GM19043 (cell line): Measurements from ENCODE around the gene SLC4A2.
"Not testable (repeated sequence)": the region's sequence is repeated elsewhere in the genome, so short reads cannot be mapped to it uniquely, and the experiment has no call there.

Experiments
- ATAC-seq: cut with Tn5 transposase; IDR thresholded peaks from one replicate; pipeline ENCODE4 v1.9.1; 2021; ENCODE audit warnings: low read depth; ENCODE audit not compliant: unreplicated experiment

The SLC4A2 gene

DNA sequence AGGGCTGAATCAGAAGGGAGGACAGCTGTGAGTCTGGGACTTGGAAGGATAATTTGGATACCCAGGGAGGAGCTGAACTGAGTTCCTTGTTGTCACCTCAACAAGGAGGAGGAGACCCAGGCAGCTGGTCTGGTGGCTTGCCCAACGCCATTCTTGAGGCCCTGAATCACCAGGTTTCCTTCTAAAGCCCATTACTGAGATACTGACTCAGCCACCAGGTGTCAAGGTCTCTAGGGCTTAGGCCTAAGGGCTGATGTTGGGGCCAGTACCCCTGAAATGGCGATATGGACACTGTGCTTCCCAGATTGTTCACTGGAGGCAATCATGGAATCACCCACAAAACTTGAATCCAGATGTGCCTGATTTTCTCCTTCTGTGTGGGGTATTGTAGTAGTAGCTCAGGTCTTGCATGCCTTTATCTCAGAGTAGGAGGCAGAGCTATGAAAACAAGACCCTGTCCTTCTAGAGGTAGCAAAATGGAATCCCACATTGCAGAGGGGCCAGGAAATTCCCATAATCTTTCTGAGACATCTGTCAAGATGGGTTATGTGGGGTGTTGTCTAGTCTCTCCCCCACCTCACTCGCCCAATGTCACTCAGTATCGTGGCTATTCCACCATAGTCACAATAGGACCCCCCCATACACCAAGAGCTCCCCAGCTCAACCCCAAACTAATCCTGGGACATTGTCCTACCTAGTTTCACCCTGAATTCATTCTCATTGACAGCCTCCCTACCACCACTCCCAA lies 33.3 kb upstream of the SLC4A2 start:
- ATAC-seq = no peak

- not testable (repeated sequence) for ATAC-seq
These were observed 32.3 kb upstream of the SLC4A2 start for GRCh38 chr7:151026771-151027727.

GRCh38 chr7:151027728-151028130 lies 31.7 kb upstream of the SLC4A2 start:
- peak; percentile 1 for ATAC-seq

GRCh38 chr7:151028131-151028947 lies 31.1 kb upstream of the SLC4A2 start, which contains the start of gene ABCB8:
TSS of gene ABCB8 (plus strand) at chr7:151028450. CDS start at chr7:151028516, 66 bp downstream.
- ATAC-seq = peak; percentile 93

DNA sequence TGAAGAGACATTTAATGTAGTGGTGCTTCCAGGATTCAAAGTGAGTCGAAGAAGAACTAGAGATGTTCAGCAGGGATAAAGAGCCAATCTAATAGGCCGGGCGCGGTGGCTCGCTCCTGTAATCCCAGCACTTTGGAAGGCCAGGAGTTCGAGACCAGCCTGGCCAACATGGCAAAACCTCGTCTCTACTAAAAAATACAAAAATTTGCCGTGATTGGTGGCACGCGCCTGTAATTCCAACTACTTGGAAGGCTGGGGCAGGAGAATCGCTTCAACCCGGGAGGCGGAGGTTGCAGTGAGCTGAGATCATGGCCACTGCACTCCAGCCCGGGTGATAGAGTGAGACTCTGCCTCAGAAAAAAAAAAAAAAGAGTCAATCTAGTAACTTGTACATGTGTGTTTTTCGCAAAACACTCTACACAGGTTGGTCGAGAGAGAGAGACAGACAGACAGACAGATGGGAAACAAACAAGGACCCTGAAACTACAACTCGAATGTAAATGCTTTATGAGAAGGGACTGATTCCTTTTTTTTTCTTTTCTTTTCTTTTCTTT lies 30.4 kb upstream of the SLC4A2 start:
- no peak for ATAC-seq

DNA sequence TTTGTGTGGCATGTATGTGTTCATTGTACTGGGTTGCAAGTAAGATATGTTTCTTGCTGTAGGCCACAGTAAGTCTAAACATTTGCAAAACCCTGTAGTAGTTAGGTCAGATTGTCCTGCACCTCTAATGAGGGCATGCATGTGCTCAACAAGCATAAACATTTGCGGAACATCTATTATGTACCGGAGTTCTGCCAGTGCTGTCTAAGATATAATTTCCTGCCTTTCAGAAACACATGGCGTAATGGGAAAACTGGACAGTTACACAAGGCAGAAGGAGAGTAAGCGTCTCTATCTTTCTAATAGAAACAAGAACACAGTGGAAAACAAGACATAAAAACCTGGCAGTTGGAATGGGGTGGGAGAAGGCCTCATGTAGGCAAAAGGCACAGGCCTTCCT lies 28.4 kb upstream of the SLC4A2 start:
- ATAC-seq = no peak

- no peak for ATAC-seq
These were observed 26.2 kb upstream of the SLC4A2 start for GRCh38 chr7:151032936-151033863.

- no peak for ATAC-seq
These were observed 25.5 kb upstream of the SLC4A2 start for GRCh38 chr7:151033864-151034249.

GRCh38 chr7:151034312-151035025 lies 24.9 kb upstream of the SLC4A2 start:
- no peak for ATAC-seq

GRCh38 chr7:151035026-151035717 lies 24.2 kb upstream of the SLC4A2 start:
- ATAC-seq = no peak

DNA sequence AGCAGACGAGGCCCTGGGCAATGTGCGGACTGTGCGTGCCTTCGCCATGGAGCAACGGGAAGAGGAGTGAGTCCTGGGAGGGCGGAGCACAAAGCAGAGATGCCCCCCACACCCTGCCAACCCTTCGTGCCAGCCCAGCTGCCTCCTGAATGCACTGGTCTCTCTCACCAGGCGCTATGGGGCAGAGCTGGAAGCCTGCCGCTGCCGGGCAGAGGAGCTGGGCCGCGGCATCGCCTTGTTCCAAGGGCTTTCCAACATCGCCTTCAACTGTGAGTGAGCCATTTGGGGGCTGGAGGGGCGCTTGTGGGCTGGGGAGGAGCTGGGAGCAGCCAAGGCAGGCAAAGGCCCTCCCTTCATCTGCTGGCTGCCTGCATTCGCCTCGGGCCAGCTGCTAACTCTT lies 23.5 kb upstream of the SLC4A2 start:
- no peak for ATAC-seq

DNA sequence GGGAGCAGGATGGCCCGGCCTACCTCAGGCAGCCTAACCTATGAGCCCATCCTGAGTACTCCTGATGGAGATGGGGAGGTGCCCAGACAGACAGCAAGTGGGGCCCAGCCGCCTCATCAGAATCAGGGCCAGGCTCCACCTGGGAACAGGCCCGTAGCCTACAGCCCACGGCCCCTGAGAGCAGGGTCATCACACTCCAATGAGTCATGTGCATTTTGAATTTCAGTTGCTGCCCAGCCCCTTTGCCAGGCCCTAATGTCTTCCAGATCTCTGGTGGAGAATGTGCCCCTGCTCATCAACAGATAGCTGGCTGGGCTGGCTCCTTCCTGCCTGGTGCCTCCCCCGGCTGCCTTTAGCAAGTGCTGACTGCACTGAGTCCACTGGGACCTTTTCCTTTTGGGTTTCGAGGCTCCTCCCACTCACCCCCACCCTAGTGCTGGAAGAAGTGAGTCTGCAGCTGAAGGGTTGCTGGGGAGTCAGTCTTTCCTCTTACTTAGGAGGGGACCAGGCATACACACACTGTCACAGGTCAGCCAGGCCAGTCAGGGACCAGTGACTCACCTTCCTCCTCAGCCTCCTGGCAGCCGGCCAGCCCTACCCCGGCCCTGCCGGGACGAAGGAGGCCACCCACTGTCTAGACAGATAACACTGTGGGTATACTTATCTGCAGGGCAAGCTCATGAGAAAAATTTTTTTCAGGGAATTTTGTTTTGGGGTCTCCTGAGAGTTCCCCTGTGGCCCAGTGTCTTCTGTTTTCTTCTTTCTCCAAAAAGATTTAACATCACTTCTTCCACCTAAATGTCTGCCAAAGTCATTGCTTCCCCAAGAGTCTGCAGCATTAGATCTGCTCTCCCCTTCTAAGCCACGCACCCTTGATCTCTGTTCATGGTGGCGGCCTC lies 20.2 kb upstream of the SLC4A2 start:
- no peak for ATAC-seq

DNA sequence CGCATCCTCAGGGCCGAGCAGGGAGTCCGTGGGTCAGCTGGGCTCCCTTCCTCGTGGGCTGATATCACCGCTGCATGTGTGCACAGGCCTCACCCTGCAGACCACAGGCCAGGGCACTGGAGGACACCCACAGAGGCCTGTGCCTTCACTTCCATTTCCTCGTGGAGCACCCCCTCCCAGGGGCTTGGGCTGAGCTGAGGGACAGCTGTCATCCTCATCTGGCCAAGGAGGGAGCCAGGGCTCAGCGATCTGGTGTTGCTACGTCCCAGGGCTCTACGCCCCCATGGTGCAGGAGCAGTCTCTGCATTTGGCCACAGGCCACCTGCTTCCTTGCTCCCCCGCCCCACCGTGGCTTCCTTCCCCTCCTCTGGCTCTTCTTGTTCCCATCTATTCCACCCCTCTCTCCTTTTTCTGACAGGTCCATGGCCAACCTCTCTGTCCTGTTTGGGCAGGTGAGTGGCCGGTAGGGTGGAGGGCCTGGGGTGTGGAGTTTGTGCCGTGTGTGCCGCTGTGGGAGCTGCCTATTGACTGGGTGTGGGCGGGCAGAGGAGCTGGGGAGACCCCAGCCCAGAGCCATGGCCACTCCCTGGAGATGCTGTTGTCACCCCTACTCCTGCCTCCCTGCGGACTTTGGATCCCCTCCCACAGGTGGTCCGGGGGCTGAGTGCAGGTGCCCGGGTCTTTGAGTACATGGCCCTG lies 19.4 kb upstream of the SLC4A2 start:
- no peak for ATAC-seq

DNA sequence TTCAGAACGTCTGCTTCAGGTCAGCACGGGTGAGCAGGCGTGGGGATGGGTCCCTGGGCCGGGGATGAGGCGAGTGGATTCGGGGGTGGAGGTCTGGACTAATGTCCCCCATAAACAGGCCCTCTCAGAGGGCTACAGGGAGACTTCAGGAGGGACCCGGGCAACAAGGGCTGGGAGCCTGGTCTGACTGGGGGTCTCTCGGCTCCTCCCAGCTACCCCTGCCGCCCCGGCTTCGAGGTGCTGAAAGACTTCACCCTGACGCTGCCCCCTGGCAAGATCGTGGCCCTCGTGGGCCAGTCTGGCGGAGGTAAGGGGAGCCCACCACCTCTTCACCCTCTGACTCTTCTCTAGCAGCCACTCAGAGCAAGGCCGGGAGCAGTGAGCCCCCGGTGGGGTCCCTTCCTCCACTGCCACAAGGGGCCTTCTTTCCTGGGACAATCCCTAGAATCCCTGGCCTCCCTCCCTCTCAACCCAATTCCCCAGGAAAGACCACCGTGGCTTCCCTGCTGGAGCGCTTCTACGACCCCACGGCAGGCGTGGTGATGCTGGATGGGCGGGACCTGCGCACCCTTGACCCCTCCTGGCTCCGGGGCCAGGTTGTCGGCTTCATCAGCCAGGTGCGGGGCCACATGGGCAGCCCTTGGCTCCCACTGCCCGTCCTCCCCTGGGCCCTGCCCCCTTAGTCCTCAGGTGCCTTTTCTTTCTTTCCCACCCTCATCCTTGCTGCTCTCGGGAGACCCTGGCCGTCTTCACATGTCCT lies 18.6 kb upstream of the SLC4A2 start:
- ATAC-seq = no peak

GRCh38 chr7:151043449-151043848 lies 15.9 kb upstream of the SLC4A2 start:
- ATAC-seq = not testable (repeated sequence)

- ATAC-seq = no peak
These were observed 15.4 kb upstream of the SLC4A2 start for GRCh38 chr7:151043959-151044358.
